ENCODE data around the gene MKLN1. TPM values are rescaled to one million over a fixed set of nuclear protein-coding genes. Genes with fewer than 3 reads are reported as not detected.

The MKLN1 gene
- polyA plus RNA-seq, 1 donor: 21.2 TPM

DNA sequence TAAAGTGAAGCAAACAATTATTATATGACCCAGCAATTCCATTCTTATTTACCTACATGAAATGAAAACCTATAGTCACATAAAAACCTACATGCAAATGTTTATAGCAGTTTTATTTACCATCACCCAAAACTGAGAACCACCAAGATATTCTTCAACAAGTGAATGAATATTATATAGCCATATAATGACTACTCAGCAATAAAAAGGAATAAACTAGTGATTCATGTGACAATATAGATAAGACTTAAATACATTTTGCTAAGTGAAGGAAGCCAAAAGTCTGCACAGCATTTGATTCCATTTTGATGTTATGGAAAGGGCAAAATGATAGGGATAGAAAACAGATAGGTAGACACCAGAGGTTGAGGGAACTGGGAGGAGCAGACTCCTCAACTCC is 197.0 kb downstream of the MKLN1 start:
- DNase-seq: no peak

DNA sequence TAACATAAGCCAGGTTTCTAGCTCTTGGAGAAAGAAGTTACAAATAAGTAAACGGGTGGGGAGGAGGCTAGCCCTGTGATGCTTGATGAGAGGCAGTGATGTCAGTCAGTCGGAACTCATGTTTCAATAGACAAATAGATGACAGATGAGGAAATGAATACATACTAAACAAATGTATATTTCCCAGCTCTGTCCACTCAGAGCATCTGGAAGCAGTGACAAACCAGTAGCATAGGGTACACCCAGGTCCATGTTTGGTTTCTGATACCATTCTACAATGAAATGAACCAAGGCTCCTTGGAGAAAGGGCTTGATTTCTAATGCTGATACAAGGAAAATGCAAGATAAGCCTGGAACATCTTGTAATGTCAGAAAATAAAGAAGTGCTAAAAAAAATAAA is 198.1 kb downstream of the MKLN1 start:
- DNase-seq: no peak

DNA sequence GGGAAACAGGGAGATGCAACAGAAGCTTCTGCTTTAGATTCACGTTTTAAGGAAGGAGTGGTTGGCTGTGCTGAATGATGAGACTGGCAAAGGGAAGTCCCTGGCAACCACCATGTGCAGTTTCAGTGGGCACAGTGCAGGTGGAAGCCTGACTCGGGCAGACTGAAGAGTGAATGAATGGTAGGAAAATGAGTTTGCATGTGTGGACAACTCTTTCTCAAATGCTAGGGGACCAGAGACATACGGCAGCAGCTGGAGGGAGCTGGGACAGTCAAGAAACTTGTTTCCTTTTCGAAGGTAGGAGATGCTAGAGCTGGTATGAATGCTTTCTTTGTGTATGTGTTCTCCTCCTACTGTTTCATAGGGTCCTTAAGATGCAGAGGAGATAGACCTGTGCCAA is 199.8 kb downstream of the MKLN1 start:
- DNase-seq: no peak

DNA sequence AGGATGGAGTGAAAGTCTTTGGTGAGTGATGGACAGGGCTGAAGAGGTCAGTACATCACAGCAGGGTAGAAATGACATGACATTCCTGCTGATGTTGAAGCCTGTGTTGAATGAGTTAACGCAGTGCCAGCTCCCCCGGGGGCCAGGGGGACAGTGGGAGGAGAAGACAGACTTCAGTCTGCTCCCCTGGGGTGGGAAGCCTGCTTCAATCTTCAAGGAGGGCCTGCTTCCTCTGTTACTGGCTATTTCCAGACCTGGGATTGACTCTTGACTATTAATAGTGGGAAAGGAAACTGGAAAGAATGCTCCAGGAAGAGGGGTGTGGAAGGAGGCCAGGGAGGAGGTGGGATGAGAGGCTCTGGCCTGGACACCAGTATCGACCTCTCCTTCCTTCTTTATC is 201.5 kb downstream of the MKLN1 start:
- DNase-seq: no peak

DNA sequence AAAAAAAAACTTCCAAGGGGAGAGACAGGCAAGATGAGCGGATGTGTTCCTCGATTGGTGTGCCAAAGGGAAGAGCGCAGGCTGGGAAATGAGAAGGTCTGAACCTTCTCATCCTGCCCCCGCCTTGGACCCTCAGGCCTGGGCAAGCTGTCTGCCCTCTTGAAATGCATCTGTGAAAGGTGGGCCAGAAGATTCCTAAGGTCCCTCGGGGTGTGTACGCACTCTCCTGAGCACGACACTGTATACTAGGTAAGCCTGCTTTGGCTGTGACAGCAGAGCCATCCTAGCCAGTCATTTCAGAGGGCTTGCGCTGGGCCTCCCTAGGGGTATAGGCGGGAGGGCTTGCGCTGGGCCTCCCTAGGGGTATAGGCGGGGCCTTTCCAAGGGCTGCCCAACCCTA is 201.9 kb downstream of the MKLN1 start:
- no peak for DNase-seq

DNA sequence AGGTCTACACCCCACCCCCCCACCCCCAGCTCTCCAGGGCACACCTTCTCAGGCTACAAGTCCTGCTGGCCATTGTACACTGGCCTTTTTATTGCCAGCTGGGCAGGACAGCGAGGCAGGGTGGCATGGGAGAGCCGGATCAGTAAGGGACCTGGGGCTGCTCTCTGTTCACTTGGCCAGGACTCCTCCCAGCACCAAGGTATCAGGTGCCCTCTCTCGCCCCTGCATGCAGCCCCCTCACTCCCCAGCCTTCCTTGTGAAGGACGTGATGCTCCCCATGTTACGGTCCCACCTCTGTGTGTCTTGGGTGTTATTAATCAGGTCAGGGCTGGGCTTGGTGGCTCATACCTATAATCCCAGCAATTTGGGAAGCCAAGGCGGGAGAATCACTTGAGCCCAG is 202.5 kb downstream of the MKLN1 start:
- DNase-seq: no peak

DNA sequence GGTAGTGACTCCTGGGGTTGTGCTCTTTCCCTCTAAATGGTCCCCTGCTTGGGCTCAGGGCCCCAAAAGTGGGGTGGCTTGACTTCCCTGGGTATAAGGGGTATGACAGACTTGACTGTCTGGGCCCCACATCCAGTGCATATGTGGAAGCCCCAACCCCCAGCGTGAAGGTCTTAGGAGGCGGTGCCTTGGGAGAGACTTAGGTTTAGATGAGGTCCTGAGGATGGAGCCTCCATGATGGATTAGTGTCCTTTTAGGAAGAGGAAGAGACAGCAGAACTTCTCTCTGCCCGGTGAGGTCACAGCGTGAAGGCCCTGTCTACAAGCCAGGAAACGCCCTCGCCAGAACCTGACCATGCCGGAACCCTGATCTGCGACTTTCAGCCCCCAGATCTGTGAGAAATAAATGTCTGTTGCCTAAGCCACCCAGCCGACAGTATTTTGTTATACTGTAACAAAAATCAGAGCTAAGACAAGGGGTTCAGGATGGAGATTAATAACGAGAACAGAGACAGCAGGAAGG is 205.0 kb downstream of the MKLN1 start:
- no peak for DNase-seq

DNA sequence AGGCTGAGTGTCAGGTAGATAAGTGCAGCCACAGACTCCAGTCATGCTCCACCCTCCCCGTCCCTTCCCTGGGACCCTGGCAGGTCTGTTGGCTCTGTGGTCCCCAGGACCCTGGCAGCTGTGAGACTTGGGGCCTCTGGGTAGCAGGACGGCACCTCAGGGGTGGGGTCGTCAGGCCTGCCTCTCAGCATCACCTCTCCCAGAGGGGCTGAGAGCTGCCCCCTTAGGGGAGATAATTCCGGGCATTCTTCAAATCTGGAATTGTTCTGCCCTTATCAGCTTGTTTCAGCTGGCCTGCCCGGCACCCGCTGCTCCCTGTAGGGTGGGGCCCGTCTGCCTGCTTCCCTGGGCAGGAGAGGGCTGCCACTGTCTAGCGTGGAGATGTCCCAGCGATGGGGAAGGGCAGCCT is 205.5 kb downstream of the MKLN1 start:
- DNase-seq: no peak

DNA sequence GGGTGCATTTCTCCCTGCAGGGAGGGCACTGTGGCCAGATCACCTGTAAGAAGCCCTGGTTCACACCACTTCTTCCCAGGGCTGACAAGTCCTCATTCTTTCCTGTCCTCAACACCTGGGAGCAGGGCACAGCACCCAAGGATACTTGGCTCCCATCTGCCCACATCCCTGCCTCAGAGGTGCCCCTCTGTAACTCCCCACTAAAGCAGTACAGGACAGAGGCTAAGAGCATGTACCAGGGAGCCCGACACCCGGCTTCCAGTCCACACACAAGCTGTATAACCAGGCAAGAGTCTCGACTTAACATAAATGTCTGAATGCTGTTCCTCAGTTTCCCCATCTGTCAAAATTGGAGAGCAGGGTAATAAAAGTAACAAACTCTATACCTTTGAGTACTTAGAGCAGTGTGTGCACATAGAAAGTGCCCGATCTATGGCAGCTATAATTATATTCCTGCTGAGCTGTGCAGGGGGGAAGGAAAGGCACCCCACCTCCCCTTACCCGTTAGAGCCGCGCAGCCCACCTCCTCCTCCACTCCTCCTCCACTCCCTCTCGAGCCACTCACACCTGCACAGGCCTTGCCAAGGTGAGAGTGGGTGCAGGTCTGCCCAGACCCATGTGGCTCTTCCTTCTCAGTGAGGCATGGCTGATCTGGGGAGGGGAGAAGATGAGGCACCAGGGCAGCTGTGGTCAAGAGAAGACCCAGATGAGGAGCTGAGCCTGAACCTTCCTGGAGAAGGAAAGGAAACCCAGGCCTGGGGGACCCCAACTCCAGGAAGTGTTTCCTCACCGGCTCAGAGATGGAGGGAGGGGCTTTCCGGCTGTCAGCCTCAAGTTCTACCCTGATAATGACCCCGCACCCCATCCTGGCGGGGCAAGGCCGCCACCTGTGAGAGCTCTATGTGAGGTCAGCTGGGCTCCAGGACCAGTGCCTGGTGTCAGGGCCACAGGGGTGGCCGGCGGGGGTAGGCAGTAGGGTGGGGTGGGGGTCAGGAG is 206.2 kb downstream of the MKLN1 start:
- DNase-seq: no peak

DNA sequence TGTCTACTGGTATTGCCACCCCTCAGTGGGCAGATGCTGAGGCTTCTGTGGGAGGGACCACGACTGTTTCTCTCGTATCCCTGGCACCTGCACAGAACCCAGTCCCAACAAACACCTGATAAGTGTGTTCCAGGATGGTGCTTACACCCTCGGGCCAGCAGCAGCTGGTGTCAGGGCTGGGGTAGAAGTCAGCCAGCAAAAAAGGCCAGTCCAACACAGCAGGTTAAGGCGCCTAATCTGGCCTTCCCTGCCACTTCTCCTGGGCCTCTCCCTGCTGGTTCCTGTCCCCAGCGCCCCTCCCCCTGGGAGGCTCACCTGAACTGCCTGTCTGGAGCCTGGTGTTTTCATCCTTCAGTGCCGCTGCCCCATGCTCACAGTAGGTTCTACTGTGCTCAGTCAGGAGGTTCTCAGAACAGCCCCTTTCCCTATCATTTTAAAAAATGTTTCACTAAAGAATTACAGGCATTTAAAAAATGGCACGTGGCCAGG is 208.7 kb downstream of the MKLN1 start:
- DNase-seq: no peak

DNA sequence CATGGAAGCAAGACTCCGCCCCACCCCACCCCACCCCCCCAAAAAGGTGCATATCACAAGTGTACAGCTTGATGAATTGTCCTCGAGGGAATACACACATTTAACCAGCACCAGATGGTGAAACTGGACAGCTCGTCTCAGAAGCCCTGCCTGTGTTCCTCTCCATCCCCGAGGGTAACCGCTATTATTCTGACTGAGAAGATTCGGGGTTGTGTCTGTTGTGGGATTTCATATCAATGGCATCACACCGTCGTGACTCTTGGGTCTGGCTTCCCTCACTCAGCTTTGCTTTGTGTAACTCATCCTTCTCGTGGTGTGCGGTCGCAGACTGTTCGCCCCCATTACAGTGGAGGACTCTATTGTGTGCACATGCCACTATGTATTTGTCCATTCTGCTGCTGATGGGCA is 209.9 kb downstream of the MKLN1 start:
- DNase-seq: no peak

DNA sequence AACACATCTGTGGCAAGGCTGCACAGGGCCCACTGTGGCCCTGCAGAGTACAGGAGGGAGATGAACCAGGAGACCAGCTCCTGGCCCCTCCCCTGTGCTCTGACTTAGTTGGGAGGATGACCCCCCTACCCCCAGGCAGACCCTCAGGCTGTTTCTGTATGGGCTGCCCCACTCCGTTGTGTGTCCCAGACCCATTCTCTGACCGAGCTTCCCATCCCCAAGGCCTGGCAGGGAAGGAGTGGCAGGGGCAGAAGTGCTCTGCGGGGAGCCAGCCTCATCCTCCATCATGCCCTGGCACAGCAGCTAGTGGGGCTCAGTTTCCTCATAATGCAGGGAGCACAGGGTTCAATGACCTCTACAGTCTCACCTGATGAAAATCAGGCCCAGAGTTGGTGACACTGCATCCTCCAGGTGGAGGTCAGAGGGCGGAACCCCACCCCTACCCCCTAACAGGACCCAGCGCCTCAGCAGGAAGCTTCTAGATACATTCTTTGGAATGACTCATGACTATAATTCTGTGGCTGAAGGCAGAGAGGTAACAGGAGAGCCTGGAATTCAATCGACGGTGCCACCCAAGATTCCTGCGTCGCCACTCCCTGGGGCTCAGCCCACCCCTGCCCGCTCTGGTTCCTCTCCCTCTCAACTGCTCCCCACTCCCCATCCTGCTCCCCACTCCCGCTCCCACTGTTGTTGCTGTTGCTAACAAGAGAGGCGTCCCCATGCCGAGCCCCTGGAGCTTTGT is 210.6 kb downstream of the MKLN1 start:
- DNase-seq: no peak

DNA sequence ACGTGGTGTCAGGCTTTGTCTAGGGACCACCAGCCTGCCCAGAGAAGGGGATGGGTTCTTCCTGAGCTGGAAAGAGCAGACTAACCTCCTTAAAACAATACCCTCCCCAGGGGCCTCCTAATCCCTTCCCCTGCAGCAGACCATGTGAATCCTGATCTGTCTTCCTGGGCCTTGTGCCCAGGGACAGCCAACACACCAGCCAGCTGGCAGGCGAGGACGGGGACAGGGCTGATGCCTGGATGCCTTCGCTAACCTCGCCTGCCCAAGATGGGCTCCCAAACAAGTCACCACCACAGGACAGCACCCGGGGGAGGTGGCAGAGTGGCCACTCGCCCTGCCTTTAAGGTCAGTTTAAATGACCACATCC is 211.1 kb downstream of the MKLN1 start:
- DNase-seq: no peak

DNA sequence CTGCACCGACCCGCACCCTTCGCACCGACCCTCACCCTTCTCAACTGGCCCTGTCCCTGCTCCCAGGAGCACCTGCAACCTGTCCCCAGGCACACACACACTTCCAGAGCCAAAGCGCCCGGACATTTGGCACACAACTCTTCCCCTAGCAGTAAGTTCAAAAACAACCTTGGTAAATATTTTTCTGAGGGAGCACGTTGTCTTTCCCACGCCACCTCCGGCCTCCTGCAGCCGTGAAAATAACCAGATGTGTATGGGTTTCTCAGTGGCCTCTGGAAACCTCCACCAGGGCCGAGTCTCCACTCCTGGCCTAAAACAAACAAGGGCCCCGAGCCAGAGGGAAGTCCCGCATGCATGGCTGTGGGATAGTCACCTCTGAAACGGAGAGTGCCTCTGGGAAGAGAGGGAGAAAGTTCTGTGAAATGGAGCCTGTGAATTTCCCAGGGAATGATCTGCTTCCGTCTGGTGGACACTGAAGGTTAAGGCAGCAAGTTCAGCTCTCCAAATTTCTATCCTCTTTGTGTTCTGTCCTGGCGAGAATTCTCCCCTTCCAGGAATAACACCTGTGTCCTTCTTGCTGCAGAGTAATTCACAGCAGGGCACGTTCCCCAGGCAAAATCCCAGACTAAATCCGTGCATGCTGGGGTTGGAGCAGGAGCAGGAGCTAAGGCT is 213.0 kb downstream of the MKLN1 start:
- no peak for DNase-seq

DNA sequence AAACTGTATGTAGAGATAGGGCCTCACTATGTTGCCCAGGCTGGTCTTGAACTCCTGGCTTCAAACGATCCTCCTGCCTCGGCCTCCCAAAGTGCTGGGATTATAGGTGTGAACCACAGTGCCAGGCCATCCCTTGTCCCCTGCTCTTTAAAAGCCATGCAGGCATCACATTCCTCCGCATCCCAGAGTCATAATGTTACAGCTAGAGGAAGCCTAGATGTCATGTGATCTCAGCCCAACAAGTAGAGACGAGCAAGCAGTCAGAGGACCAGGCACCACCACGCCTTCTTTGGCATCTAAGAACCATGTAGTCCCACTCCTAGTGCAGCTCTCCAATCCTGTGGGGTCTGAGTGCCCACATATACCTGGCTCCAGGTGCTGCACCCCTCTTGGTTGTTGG is 215.6 kb downstream of the MKLN1 start:
- DNase-seq: no peak

DNA sequence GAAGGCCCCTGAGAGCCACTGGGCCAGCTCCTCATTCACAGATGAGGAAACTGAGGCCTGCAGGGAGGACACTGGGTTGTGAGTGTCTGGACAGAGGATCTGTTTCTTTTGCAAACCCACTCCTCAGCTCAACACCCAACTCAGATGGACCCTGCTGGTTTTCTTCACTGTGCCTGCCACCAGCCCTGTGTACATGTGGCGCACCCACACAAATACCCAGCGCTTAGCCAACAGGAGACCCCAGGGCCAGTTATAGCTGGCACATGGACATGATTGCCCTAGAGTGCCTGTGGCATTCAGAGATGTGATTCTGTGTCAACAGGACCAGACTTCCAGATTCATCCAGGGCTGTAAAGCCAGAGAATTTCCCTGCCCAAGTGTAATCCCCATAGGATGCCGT is 216.3 kb downstream of the MKLN1 start:
- DNase-seq: no peak

DNA sequence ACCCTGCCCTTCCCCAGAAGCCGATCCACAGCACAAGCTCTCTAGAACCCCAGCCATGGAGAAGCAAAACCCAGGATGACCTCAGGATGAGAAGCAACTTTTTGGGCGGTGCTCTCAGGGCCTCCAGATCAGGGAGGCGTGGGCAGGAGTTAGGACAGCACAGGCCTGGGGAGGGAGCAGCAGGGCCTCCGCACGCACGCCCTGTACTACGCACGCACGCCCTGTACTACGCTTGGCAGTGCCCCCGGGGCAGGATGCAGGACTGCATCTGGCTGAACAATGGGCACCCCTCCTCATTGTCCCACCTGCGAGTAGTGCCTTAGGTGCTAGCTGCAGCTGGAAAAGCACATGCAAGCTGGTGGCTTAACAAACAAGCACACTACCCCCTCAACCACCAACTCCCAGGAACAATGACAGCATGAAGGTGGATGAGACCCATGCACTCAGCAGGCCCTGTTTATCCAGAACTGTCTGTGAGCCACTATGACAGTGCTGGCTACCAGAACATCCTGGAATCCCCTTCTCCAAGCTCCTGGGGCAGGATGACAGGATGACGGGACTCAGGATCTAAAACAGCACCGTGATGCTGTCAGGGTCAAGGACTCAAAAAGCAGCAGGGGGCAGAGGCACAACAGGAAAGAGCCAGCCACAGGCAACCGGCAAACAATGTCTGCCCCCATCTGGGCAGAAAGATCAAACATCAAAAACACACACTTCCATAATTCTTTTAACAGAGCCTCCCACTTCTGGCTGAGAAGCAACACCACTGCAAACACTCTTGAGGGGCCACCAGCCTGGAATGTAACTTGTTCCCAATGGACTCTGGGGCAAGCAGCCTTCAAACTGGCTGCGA is 217.0 kb downstream of the MKLN1 start:
- no peak for DNase-seq

DNA sequence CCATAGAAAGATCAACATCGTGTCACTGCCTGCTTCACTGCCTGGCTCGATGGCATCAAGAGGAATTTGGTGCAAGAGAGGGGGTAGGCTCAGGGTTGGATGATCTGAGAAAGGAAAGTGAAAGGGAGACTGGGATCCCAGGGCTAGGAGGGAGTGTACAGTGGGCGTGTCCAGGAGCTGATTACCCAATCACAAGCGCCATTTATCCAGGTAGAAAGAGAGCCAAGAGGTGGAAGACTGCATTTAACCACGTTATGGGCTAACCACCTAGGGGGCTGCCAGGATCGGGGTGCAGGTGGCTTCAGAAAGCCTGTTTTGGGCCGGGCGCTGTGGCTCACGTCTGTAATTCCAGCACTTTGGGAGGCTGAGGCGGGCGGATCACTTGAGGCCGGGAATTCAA is 218.4 kb downstream of the MKLN1 start:
- no peak for DNase-seq
